OCI-LY7 (cell line): ENCODE results near the gene EFNA4. TPM values are rescaled to one million over a fixed set of nuclear protein-coding genes. Genes with fewer than 3 reads are reported as not detected.

Experiments
- BruUV-seq: library from RNA; stranded (reverse); fragments of 400-500 nt; replicated peaks from 2 replicates; lab custom pipeline; 2021; lab: Mats Ljungman, UMichigan
- CTCF ChIA-PET: fragments of 300-600 bp; sonication (Branson Sonifier 250); formaldehyde crosslinking; loops from one replicate; lab custom pipeline; 2022; ENCODE audit warnings: antibody characterized with exemption; ENCODE audit not compliant: unreplicated experiment; lab: Charles Lee
- POLR2A ChIA-PET: fragments of 300-600 bp; sonication (Branson Sonifier 250); formaldehyde crosslinking; loops from one replicate; lab custom pipeline; 2022; ENCODE audit warnings: antibody characterized with exemption; lab: Charles Lee
- DNase-seq: peaks from one replicate; pipeline ENCODE4 v3.0.0-alpha.2; 2015; ENCODE audit warnings: low spot score
- H2AFZ ChIP-seq: fragments of 200-600 bp; sonication (generic), shearing (Covaris generic); 2 replicates; pipeline ENCODE4 v1.6.1; 2014; ENCODE audit warnings: mild to moderate bottlenecking, antibody characterized with exemption, low read length, moderate library complexity
- H3K27ac ChIP-seq: fragments of 200-600 bp; sonication (generic); 2 replicates; pipeline ENCODE4 v1.5.1; 2014; ENCODE audit warnings: mixed run types, low read depth, mild to moderate bottlenecking, moderate library complexity, low read length, inconsistent platforms; ENCODE audit not compliant: poor library complexity, severe bottlenecking
- H3K36me3 ChIP-seq: fragments of 200-600 bp; sonication (generic); 2 replicates; pipeline ENCODE4 v1.6.1; 2014; ENCODE audit warnings: mild to moderate bottlenecking, antibody characterized with exemption, low read length, moderate library complexity, mixed read lengths; ENCODE audit not compliant: insufficient read depth
- H3K4me1 ChIP-seq: fragments of 200-600 bp; sonication (generic); 2 replicates; pipeline ENCODE4 v1.5.1; 2014; ENCODE audit warnings: mild to moderate bottlenecking, low read length; ENCODE audit not compliant: insufficient read depth, poor library complexity, severe bottlenecking
- H3K4me2 ChIP-seq: fragments of 200-600 bp; sonication (generic); 2 replicates; pipeline ENCODE4 v1.6.1; 2014; ENCODE audit warnings: mild to moderate bottlenecking, low read length
- H3K4me3 ChIP-seq: fragments of 200-600 bp; sonication (generic); 2 replicates; pipeline ENCODE4 v1.5.1; 2014; ENCODE audit warnings: mild to moderate bottlenecking, low read depth, low read length; ENCODE audit not compliant: poor library complexity, severe bottlenecking
- H3K79me2 ChIP-seq: fragments of 200-600 bp; sonication (generic); 2 replicates; pipeline ENCODE4 v1.6.1; 2016; ENCODE audit warnings: low read depth, mild to moderate bottlenecking, low read length, moderate library complexity, mixed read lengths; ENCODE audit not compliant: insufficient read depth
- H3K9me2 ChIP-seq: fragments of 200-600 bp; sonication (generic); 2 replicates; pipeline ENCODE4 v1.6.1; 2016; ENCODE audit warnings: mild to moderate bottlenecking, low read length, mixed read lengths; ENCODE audit not compliant: insufficient read depth
- H3K9me3 ChIP-seq: fragments of 200-600 bp; sonication (generic); 2 replicates; pipeline ENCODE4 v1.6.1; 2014; ENCODE audit warnings: mild to moderate bottlenecking, mixed run types, low read length, mixed read lengths
- H4K20me1 ChIP-seq: fragments of 200-600 bp; sonication (generic); 2 replicates; pipeline ENCODE4 v1.6.1; 2014; ENCODE audit warnings: mild to moderate bottlenecking, antibody characterized with exemption, low read length, moderate library complexity, mixed read lengths; ENCODE audit not compliant: insufficient read depth
- EZH2phosphoT487 ChIP-seq: fragments of 200-600 bp; sonication (generic); IDR thresholded peaks from 2 replicates; pipeline ENCODE4 v1.6.1; 2018; ENCODE audit warnings: low read depth, borderline replicate concordance, mild to moderate bottlenecking, mixed run types, antibody characterized with exemption, low read length, moderate library complexity, mixed read lengths
- intact Hi-C: fragments of 100-400 bp; cut with micrococcal nuclease; formaldehyde crosslinking; loops from one replicate; pipeline ENCODE4 v1.10.0; 2022; ENCODE audit not compliant: unreplicated experiment
- total RNA-seq, 2 experiments: library from RNA; depleted of rRNA in 1 of 2; stranded (reverse); fragments of >200 nt in 1 of 2; shearing (Covaris generic) in 1 of 2; gene quantifications; 2 replicates each; pipeline ENCODE4 v1.2.3, GENCODE V29; 2014 to 2022
- TF ChIP-seq, protein P1 (sequence below): fragments of 200-600 bp; sonication (generic); conservative IDR thresholded peaks from 2 replicates; pipeline ENCODE4 v1.5.1; 2014; ENCODE audit warnings: mild to moderate bottlenecking, antibody characterized with exemption, low read length, moderate library complexity, mixed read lengths

The EFNA4 gene
- total RNA-seq, 2 experiments from 2014 or later: 9.0 to 10.5 TPM

DNA sequence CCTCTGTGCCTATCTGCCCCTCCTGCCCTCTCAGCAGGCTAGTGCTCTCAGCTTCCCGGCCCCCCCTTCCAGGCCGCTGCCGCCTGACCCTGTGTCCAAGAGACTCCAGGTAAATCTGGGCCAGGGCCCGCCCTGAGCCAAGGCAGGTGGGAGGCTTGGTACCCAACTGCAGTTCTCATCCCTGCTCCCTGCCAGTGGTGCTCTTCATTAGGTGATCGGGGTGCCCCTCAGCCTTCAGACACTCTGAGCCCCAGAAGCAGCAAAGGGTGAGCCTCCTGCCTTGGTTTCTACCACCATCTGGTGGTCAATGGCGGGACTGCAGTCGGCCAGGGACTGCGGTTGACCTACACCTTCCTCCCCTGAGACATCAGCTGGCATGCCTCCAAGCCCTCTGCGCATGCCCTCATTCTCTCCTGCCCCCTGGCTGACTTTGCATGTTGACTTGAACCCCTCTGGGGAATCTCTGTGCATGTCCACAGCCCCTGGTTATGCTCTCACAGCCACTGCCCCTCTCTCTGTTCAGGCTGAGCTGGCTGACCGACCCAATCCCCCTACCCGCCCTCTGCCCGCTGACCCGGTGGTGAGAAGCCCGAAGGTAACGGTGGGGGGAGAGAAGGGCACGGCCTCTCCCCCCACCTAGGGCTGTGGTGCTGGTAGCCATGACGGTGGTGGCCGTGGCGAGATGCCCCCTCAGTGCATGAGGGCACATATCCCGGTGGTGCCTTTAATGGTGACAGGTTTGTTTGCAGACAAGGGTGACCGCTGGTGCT, 2.0 kb upstream of the EFNA4 start:
- intact Hi-C loops: loop anchor here (1.0 to 5.0 kb wide), 10 partner anchors 17 to 503 kb away; partner anchors contain the start of genes ADAR, FLAD1, PYGO2 and UBE2Q1
- Histone ChIP-seq H3K9me3 (no peaks in the 10 kb centered on the region), H3K4me2 (peak overlapping the region; percentile 90), H4K20me1 (no peaks in the 10 kb centered on the region), H2AFZ (peak overlapping the region; percentile 44; the same call in 1 of the 2 replicates), H3K36me3 (peaks cover 16% of the 10 kb centered on the region; the same call in 1 of the 2 replicates), H3K9me2 (no peaks in the 10 kb centered on the region), H3K4me3 (peak overlapping the region; percentile 84), H3K27ac (peak overlapping the region; percentile 29), H3K79me2 (peaks cover 7% of the 10 kb centered on the region; the same call in 1 of the 2 replicates), H3K4me1 (peaks cover 32% of the 10 kb centered on the region)
- BruUV-seq: no TSS peak
- POLR2A ChIA-PET: interaction anchor here (1.0 kb wide), 1 partner anchor 9 kb away, joined by 6 read pairs; no protein-coding TSS in a partner anchor
- TF ChIP-seq, protein P1, sequence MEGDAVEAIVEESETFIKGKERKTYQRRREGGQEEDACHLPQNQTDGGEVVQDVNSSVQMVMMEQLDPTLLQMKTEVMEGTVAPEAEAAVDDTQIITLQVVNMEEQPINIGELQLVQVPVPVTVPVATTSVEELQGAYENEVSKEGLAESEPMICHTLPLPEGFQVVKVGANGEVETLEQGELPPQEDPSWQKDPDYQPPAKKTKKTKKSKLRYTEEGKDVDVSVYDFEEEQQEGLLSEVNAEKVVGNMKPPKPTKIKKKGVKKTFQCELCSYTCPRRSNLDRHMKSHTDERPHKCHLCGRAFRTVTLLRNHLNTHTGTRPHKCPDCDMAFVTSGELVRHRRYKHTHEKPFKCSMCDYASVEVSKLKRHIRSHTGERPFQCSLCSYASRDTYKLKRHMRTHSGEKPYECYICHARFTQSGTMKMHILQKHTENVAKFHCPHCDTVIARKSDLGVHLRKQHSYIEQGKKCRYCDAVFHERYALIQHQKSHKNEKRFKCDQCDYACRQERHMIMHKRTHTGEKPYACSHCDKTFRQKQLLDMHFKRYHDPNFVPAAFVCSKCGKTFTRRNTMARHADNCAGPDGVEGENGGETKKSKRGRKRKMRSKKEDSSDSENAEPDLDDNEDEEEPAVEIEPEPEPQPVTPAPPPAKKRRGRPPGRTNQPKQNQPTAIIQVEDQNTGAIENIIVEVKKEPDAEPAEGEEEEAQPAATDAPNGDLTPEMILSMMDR: peak; percentile 92
- TF ChIP-seq EZH2phosphoT487: no peak
- CTCF ChIA-PET: interaction anchor here (0.5 to 1.5 kb wide), 7 partner anchors 8 to 170 kb away, joined by 3 to 6 read pairs (median 4); partner anchors contain the start of genes ADAM15, FLAD1 and LENEP
- peak; percentile 97 for DNase-seq

DNA sequence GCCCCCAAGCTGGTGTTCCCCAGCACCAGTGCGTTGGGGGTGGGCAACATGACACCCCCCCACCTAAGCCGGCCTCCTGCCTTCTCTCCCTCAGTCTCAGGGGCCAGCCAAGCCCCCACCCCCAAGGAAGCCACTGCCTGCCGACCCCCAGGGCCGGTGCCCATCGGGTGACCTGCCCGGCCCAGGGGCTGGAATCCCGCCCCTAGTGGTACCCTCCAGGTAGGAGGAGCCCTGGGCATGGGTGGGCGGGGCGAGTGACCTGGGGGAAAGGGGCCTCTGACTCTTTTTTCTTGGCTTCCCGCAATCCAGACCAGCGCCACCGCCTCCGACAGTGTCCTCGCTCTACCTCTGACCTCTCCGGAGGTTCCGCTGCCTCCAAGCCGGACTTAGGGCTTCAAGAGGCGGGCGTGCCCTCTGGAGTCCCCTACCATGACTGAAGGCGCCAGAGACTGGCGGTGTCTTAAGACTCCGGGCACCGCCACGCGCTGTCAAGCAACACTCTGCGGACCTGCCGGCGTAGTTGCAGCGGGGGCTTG, 1.3 kb upstream of the EFNA4 start:
- POLR2A ChIA-PET: interaction anchor here (1.5 kb wide), 1 partner anchor 13 kb away, joined by 4 read pairs; no protein-coding TSS in a partner anchor
- intact Hi-C loops: loop anchor here (1.0 to 5.0 kb wide), 7 partner anchors 22 to 455 kb away; partner anchors contain the start of genes ADAR, FLAD1 and PYGO2

More for the DNA sequence above, 1.3 kb upstream of the EFNA4 start:
- Histone ChIP-seq H3K36me3 (peaks cover 10% of the 10 kb centered on the region; the same call in 1 of the 2 replicates), H3K9me3 (no peaks in the 10 kb centered on the region), H3K4me2 (peak overlapping the region; percentile 90), H3K27ac (peak overlapping the region; percentile 29), H4K20me1 (no peaks in the 10 kb centered on the region), H3K9me2 (no peaks in the 10 kb centered on the region), H3K79me2 (peaks cover 7% of the 10 kb centered on the region; the same call in 1 of the 2 replicates), H3K4me1 (peaks cover 32% of the 10 kb centered on the region), H3K4me3 (peak overlapping the region; percentile 84), H2AFZ (peak overlapping the region; percentile 44; the same call in 1 of the 2 replicates)
- CTCF ChIA-PET: interaction anchor here (0.7 to 1.5 kb wide), 6 partner anchors 9 to 118 kb away, joined by 3 to 6 read pairs (median 4); partner anchors contain the start of genes ADAM15, FLAD1 and LENEP
- DNase-seq: peak; percentile 78
- TF ChIP-seq, protein P1: no peak
- no peak for TF ChIP-seq EZH2phosphoT487
- no TSS peak for BruUV-seq
